Mesenchymal stem cell (in vitro differentiated cells and primary cell): ENCODE data around the gene MYOG.
A peak's percentile ranks its signal among the peaks of the same experiment; 100 is the strongest.

Experiments
- DNase-seq: peaks from one replicate; pipeline ENCODE4 v3.0.0-alpha.2; 2013
- H2AFZ ChIP-seq: one replicate; pipeline ENCODE4 v1.6.1; 2013; ENCODE audit warnings: low read depth, mild to moderate bottlenecking, control low read depth, inconsistent platforms, low read length, moderate library complexity
- H2AK5ac ChIP-seq: 2 replicates; pipeline ENCODE4 v1.6.1; 2013; ENCODE audit warnings: low read length, moderate library complexity, mild to moderate bottlenecking, inconsistent platforms; ENCODE audit not compliant: severe bottlenecking
- H2BK120ac ChIP-seq: one replicate; pipeline ENCODE4 v1.6.1; 2013; ENCODE audit warnings: low read depth, mild to moderate bottlenecking, inconsistent platforms, low read length, moderate library complexity
- H2BK12ac ChIP-seq, 2 experiments: one replicate each; pipeline ENCODE4 v1.6.1; 2013; ENCODE audit warnings: inconsistent platforms in 2 of 2, low read length in 2 of 2, mild to moderate bottlenecking in 2 of 2, moderate library complexity in 2 of 2, control low read depth in 1 of 2
- H2BK15ac ChIP-seq: one replicate; pipeline ENCODE4 v1.6.1; 2013; ENCODE audit warnings: mild to moderate bottlenecking, low read depth, inconsistent platforms; ENCODE audit not compliant: poor library complexity, severe bottlenecking
- H2BK5ac ChIP-seq: 2 replicates; pipeline ENCODE4 v1.6.1; 2013; ENCODE audit warnings: low read depth, mild to moderate bottlenecking, low read length, control low read depth, inconsistent platforms; ENCODE audit not compliant: poor library complexity, severe bottlenecking
- H3K14ac ChIP-seq, 2 experiments: one replicate each; pipeline ENCODE4 v1.6.1; 2013; ENCODE audit warnings: inconsistent platforms in 2 of 2, low read length in 2 of 2, control low read depth in 1 of 2, mild to moderate bottlenecking in 1 of 2, moderate library complexity in 1 of 2
- H3K18ac ChIP-seq, 2 experiments: one replicate each; pipeline ENCODE4 v1.6.1; 2013; ENCODE audit warnings: inconsistent platforms in 2 of 2, low read length in 2 of 2, control low read depth in 1 of 2, low read depth in 1 of 2, mild to moderate bottlenecking in 1 of 2
- H3K23ac ChIP-seq, 2 experiments: one replicate each; pipeline ENCODE4 v1.6.1; 2013; ENCODE audit warnings: inconsistent platforms in 2 of 2, low read length in 2 of 2, mild to moderate bottlenecking in 2 of 2, moderate library complexity in 2 of 2, control low read depth in 1 of 2
- H3K27ac ChIP-seq: 2 replicates; pipeline ENCODE4 v1.5.1; 2013; ENCODE audit warnings: mild to moderate bottlenecking, moderate library complexity, low read length, control low read depth, inconsistent platforms; ENCODE audit not compliant: poor library complexity, severe bottlenecking
- H3K27me3 ChIP-seq, 2 experiments: 2 replicates each; pipeline versions ENCODE4 v1.6.1 to v1.7.0; 2013; ENCODE audit warnings: low read length in 2 of 2, mild to moderate bottlenecking in 2 of 2, moderate library complexity in 2 of 2, control low read depth in 1 of 2, inconsistent platforms in 1 of 2; ENCODE audit not compliant: control insufficient read depth in 1 of 2, insufficient read depth in 1 of 2
- H3K36me3 ChIP-seq, 2 experiments: 2 replicates each; pipeline versions ENCODE4 v1.6.1 to v1.7.0; 2013; ENCODE audit warnings: low read length in 2 of 2, control low read depth in 1 of 2, inconsistent platforms in 1 of 2, low read depth in 1 of 2, mild to moderate bottlenecking in 1 of 2; ENCODE audit not compliant: insufficient read depth in 2 of 2, control insufficient read depth in 1 of 2
- H3K4ac ChIP-seq, 2 experiments: one replicate each; pipeline ENCODE4 v1.6.1; 2013; ENCODE audit warnings: inconsistent platforms in 2 of 2, low read length in 2 of 2, mild to moderate bottlenecking in 2 of 2, moderate library complexity in 2 of 2, control low read depth in 1 of 2, low read depth in 1 of 2
- H3K4me1 ChIP-seq: 2 replicates; pipeline ENCODE4 v1.6.1; 2013; ENCODE audit warnings: low read depth, low read length, control low read depth; ENCODE audit not compliant: control insufficient read depth, insufficient read depth
- H3K4me2 ChIP-seq: 2 replicates; pipeline ENCODE4 v1.6.1; 2013; ENCODE audit warnings: low read length, mild to moderate bottlenecking, inconsistent platforms; ENCODE audit not compliant: poor library complexity, severe bottlenecking
- H3K4me3 ChIP-seq, 2 experiments: 2 replicates each; pipeline versions ENCODE4 v1.5.1 to v1.7.0; 2013; ENCODE audit warnings: low read length in 2 of 2, mild to moderate bottlenecking in 2 of 2, control low read depth in 1 of 2, low read depth in 1 of 2; ENCODE audit not compliant: insufficient read depth in 1 of 2
- H3K79me1 ChIP-seq: replicated peaks from 2 replicates; pipeline ENCODE4 v1.6.1; 2013; ENCODE audit warnings: mild to moderate bottlenecking, control low read depth, low read length, inconsistent platforms; ENCODE audit not compliant: poor library complexity, severe bottlenecking
- H3K9ac ChIP-seq: 2 replicates; pipeline ENCODE4 v1.7.0; 2013; ENCODE audit warnings: mild to moderate bottlenecking, low read length, moderate library complexity
- H3K9me3 ChIP-seq: 2 replicates; pipeline ENCODE4 v1.7.0; 2013; ENCODE audit warnings: mild to moderate bottlenecking, low read length; ENCODE audit not compliant: control insufficient read depth
- H4K8ac ChIP-seq: one replicate; pipeline ENCODE4 v1.6.1; 2013; ENCODE audit warnings: inconsistent platforms, mild to moderate bottlenecking, low read length, moderate library complexity
- H4K91ac ChIP-seq: one replicate; pipeline ENCODE4 v1.6.1; 2013; ENCODE audit warnings: mild to moderate bottlenecking, low read length, inconsistent platforms
- WGBS: methylation state at CpG from one replicate; pipeline ENCODE4 v1.1.7; 2013; ENCODE audit warnings: mixed read lengths; 5-methylcytosine and 5-hydroxymethylcytosine counted together

MYOG gene

GRCh38 chr1:203051841-203052324 is 33.9 kb downstream of the MYOG start:
- Histone ChIP-seq H3K27me3 (peaks cover 21 to 54% of the 10 kb centered on the region in 2 experiments), H3K9ac (no peak overlapping the region), H2AK5ac (no peak overlapping the region), H3K4ac (no peak overlapping the region), H4K91ac (no peak overlapping the region), H4K8ac (no peak overlapping the region), H2BK15ac (no peak overlapping the region), H3K27ac (no peak overlapping the region), H3K23ac (no peak overlapping the region), H2BK120ac (no peak overlapping the region), H3K4me2 (no peak overlapping the region), H3K79me1 (no peaks in the 10 kb centered on the region), H2BK5ac (no peak overlapping the region), H3K4me1 (peaks cover 11% of the 10 kb centered on the region), H3K4me3 (no peak overlapping the region), H2BK12ac (no peak overlapping the region), H3K14ac (peak overlapping the region in 1 of 2 experiments; percentile 1), H3K18ac (no peak overlapping the region), H3K9me3 (no peaks in the 10 kb centered on the region), H3K36me3 (peaks cover 0 to 62% of the 10 kb centered on the region in 2 experiments), H2AFZ (no peak overlapping the region)
- WGBS, result 81% methylated on average over 19 of the region's 20 CpGs
- DNase-seq, result no peak

GRCh38 chr1:203050826-203051225 is 35.0 kb downstream of the MYOG start:
- WGBS, result 86% methylated on average over 3 of the region's 4 CpGs
- no peak overlapping the region for H2BK5ac ChIP-seq

GRCh38 chr1:203049576-203050180 is 36.1 kb downstream of the MYOG start:
- Histone ChIP-seq H2BK120ac (no peak overlapping the region), H4K91ac (no peak overlapping the region), H3K27me3 (peaks cover 24 to 47% of the 10 kb centered on the region in 2 experiments), H3K14ac (no peak overlapping the region), H2AFZ (no peak overlapping the region), H2BK5ac (no peak overlapping the region), H3K79me1 (no peaks in the 10 kb centered on the region), H2BK15ac (no peak overlapping the region), H3K36me3 (peaks cover 0 to 55% of the 10 kb centered on the region in 2 experiments), H3K4me2 (no peak overlapping the region), H3K4me3 (no peak overlapping the region), H3K4me1 (peaks cover 10% of the 10 kb centered on the region), H3K23ac (no peak overlapping the region), H3K9me3 (no peaks in the 10 kb centered on the region), H2BK12ac (no peak overlapping the region), H2AK5ac (no peak overlapping the region), H4K8ac (no peak overlapping the region), H3K27ac (no peak overlapping the region), H3K18ac (no peak overlapping the region), H3K9ac (no peak overlapping the region), H3K4ac (no peak overlapping the region)
- DNase-seq, result no peak
- WGBS, result 87% methylated on average over 14 of the region's 14 CpGs

More at GRCh38 chr1:203050826-203051225, 35.0 kb downstream of the MYOG start:
- Histone ChIP-seq H2BK12ac (no peak overlapping the region), H3K4ac (no peak overlapping the region), H3K9ac (no peak overlapping the region), H4K8ac (no peak overlapping the region), H3K79me1 (no peaks in the 10 kb centered on the region), H3K14ac (no peak overlapping the region), H3K23ac (no peak overlapping the region), H3K18ac (no peak overlapping the region), H2AFZ (no peak overlapping the region), H3K4me3 (no peak overlapping the region), H2AK5ac (no peak overlapping the region), H2BK120ac (no peak overlapping the region), H3K4me1 (peaks cover 10% of the 10 kb centered on the region), H2BK15ac (no peak overlapping the region), H3K36me3 (peaks cover 0 to 57% of the 10 kb centered on the region in 2 experiments), H3K9me3 (no peaks in the 10 kb centered on the region), H4K91ac (no peak overlapping the region), H3K4me2 (no peak overlapping the region), H3K27ac (no peak overlapping the region), H3K27me3 (peaks cover 21 to 43% of the 10 kb centered on the region in 2 experiments)
- DNase-seq, result no peak

- Histone ChIP-seq H3K4me3 (no peak overlapping the region), H3K79me1 (no peaks in the 10 kb centered on the region), H2BK12ac (no peak overlapping the region), H2BK5ac (no peak overlapping the region), H2AFZ (no peak overlapping the region), H3K4ac (no peak overlapping the region), H4K8ac (no peak overlapping the region), H3K27me3 (peaks cover 27 to 44% of the 10 kb centered on the region in 2 experiments), H2BK120ac (no peak overlapping the region), H3K9ac (no peak overlapping the region), H3K36me3 (peaks cover 0 to 57% of the 10 kb centered on the region in 2 experiments), H3K14ac (no peak overlapping the region), H2AK5ac (no peak overlapping the region), H3K4me2 (no peak overlapping the region), H3K23ac (no peak overlapping the region), H2BK15ac (no peak overlapping the region), H3K9me3 (no peaks in the 10 kb centered on the region), H3K18ac (no peak overlapping the region), H4K91ac (no peak overlapping the region), H3K4me1 (peaks cover 10% of the 10 kb centered on the region), H3K27ac (no peak overlapping the region)
- WGBS, result 68% methylated on average over 4 of the region's 4 CpGs
- DNase-seq, result no peak
These were observed 36.7 kb downstream of the MYOG start for GRCh38 chr1:203049077-203049476.
